Adrenal gland (tissue), 12 donors: ENCODE measurements around the gene HDAC4. TPM values are rescaled to one million over a fixed set of nuclear protein-coding genes. Genes with fewer than 3 reads are reported as not detected.
A peak's percentile ranks its signal among the peaks of the same experiment; 100 is the strongest.

Experiments used
- DNase-seq, 7 donors: peaks; one replicate each; pipeline ENCODE4 v3.0.0-alpha.2; 2019 to 2020
- H3K27ac ChIP-seq, 5 donors: fragments of 200-600 bp; sonication (generic) in 4 of 5; 1 replicate in 3 of 5; 2 replicates in 2 of 5; pipeline versions ENCODE4 v1.5.1 to v1.8.0; 2016 to 2020; ENCODE audit warnings: mild to moderate bottlenecking in 1 of 5
- H3K27me3 ChIP-seq: fragments of 200-600 bp; 2 replicates; pipeline ENCODE4 v1.8.0; 2021
- H3K36me3 ChIP-seq, 2 donors: fragments of 200-600 bp; replicated peaks in 1 of 2; 1 replicate in 1 of 2; 2 replicates in 1 of 2; pipeline versions ENCODE4 v1.5.1 to v1.8.0; 2018 to 2022
- H3K4me1 ChIP-seq, 2 donors: fragments of 200-600 bp; replicated peaks in 1 of 2; 1 replicate in 1 of 2; 2 replicates in 1 of 2; pipeline versions ENCODE4 v1.5.1 to v1.8.0; 2018 to 2021
- H3K4me3 ChIP-seq, 4 donors: fragments of 200-600 bp; sonication (generic) in 3 of 4; one replicate each; pipeline ENCODE4 v1.5.1; 2016 to 2018
- H3K9me3 ChIP-seq, 3 donors: fragments of 200-600 bp; sonication (generic) in 1 of 3; replicated peaks in 1 of 3; 1 replicate in 2 of 3; 2 replicates in 1 of 3; pipeline versions ENCODE4 v1.5.1 to v1.8.0; 2016 to 2021
- POLR2A ChIP-seq, 2 donors: fragments of 450-650 bp; IDR thresholded peaks; one replicate each; pipeline ENCODE4 v1.6.1; 2017; ENCODE audit warnings: antibody characterized with exemption in 2 of 2, mild to moderate bottlenecking in 2 of 2, moderate library complexity in 1 of 2
- WGBS, 4 donors: extraction: QIAGEN DNeasy Blood & Tissue Kit in 2 of 4; methylation state at CpG; one replicate each; pipeline versions ENCODE4 v1.1.5 to v1.1.7; 2013 to 2017; 5-methylcytosine and 5-hydroxymethylcytosine counted together
- intact Hi-C, 2 donors: fragments of 100-400 bp; cut with DNase I; formaldehyde crosslinking; loops; one replicate each; pipeline versions ENCODE4 v1.14.1 to v1.15.0; 2022 to 2023
- polyA plus RNA-seq, 3 donors: library from polyadenylated mRNA; stranded (reverse); fragments of 200-250 nt in 2 of 3; fragments of 350-450 nt in 1 of 3; fragmentation: Illumina TruSeq in 1 of 3; extraction: RNeasy Lipid Tissue Mini Kit (QIAGEN cat#74804) in 1 of 3; gene quantifications; one replicate each; pipeline ENCODE4 v1.2.3, GENCODE V29; 2013 to 2014
- total RNA-seq, 9 donors: library from RNA; depleted of rRNA in 4 of 9; stranded (reverse); fragments of >200 nt in 4 of 9; fragments of 120-200 nt in 1 of 9; fragmentation: NEBNext Ultra II Directional in 1 of 9; extraction: Animal tissue kit (Norgen Biotek cat#: 25700) in 1 of 9; gene quantifications; one replicate each; pipeline versions ENCODE4 v1.1.0 to v1.2.4, GENCODE V29; 2013 to 2023
- TF ChIP-seq, protein P1 (sequence below), 6 experiments: fragments of 450-650 bp in 4 of 6; fragments of 200-600 bp in 2 of 6; sonication (generic) in 1 of 6; IDR thresholded peaks; 1 replicate in 5 of 6; 2 replicates in 1 of 6; pipeline versions ENCODE4 v1.5.1 to v1.8.0; 2016 to 2021; ENCODE audit warnings: antibody characterized with exemption in 6 of 6, mild to moderate bottlenecking in 2 of 6, moderate library complexity in 1 of 6
- donor health status: healthy with polysubstance abuse.
- donor health status: Bipolar disorder and iron deficiency.
- donor health status: DM: yes; HTN: yes; CAD: no.
- donor health status: DM: no; HTN: no; CAD: no.
- donor health status: DM: no; HTN: no; CAD: no.
- donor health status: DM: yes; HTN: yes; CAD: no.

HDAC4 gene
- total and polyA plus RNA-seq, 12 donors, result 8.3 to 88.9 (median 28.7) TPM

DNA sequence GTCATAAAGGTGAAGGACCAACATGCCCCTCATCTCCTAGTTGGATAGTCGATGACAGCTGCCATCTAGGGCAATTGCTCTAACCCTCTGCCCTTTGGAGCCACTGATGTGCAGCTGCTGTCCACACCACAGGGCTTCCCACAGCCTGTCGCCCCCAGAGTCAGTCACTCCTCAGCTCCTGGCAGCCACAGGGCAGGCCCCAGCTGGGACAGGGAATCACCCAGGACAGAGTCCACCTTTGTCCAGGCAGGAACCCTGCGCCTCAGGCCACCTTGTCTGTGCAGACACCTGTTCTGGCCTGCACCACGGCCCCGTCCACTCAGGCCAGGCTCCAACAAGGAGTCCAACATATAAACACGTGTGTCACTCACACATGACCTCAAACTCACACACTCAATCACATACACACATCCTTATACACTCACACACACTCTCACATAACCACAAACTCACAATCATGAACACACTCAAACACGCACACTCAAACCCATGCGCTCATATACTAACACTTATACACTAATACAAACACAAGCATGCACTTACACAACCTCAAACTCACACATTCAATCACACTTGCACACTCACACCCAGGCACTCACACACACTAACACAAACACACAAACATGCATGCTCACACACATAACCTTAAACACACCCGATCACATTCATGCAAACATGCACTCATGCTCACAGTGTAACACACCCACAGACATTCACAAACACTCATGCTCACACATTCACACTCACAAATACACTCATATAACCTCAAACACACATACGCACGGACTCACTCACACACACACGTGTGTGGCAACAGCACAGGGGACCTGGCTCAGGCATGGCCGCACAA is 29.7 kb downstream of the HDAC4 start:
- no peaks in the 10 kb centered on the region for H3K36me3 ChIP-seq
- no peak overlapping the region for H3K27ac ChIP-seq
- H3K4me3 ChIP-seq, result no peak overlapping the region
- no peak for TF ChIP-seq POLR2A (IDR thresholded peaks at IDR 0.05)
- TF ChIP-seq, protein P1, sequence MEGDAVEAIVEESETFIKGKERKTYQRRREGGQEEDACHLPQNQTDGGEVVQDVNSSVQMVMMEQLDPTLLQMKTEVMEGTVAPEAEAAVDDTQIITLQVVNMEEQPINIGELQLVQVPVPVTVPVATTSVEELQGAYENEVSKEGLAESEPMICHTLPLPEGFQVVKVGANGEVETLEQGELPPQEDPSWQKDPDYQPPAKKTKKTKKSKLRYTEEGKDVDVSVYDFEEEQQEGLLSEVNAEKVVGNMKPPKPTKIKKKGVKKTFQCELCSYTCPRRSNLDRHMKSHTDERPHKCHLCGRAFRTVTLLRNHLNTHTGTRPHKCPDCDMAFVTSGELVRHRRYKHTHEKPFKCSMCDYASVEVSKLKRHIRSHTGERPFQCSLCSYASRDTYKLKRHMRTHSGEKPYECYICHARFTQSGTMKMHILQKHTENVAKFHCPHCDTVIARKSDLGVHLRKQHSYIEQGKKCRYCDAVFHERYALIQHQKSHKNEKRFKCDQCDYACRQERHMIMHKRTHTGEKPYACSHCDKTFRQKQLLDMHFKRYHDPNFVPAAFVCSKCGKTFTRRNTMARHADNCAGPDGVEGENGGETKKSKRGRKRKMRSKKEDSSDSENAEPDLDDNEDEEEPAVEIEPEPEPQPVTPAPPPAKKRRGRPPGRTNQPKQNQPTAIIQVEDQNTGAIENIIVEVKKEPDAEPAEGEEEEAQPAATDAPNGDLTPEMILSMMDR (IDR thresholded peaks at IDR 0.05), result no peak
- no peaks in the 10 kb centered on the region for H3K4me1 ChIP-seq
- intact Hi-C loops, result no loop called here
- peak in 1 of 7 donors; percentile 9 for DNase-seq
- H3K27me3 ChIP-seq, result no peaks in the 10 kb centered on the region
- no peaks in the 10 kb centered on the region for H3K9me3 ChIP-seq
- WGBS, 4 donors, result 90 to 95% (median 93%) methylated on average over 10 to 13 of the region's 13 CpGs

DNA sequence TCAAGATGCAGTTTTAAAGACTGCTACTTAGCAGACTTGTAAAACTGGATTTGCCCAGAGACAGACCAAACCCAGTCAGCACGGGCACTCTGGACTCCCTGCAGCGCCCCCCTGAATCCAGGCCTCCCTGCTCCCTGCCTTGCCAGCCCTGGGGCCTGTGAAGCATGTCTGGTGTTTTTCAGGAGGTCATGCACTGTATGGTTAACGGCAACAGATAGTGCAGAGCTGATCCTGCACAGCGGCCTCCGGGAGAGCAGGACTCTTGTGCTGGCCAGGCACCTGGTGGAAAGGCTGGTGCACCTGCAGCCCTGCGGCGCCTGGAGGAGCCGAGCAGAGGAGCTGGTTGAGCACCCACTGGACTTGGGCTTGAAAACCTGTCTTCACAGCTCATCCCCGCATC is 30.4 kb downstream of the HDAC4 start:
- WGBS, 4 donors, result 80 to 96% (median 93%) methylated on average over 1 to 9 of the region's 9 CpGs
- H3K9me3 ChIP-seq, result no peaks in the 10 kb centered on the region
- intact Hi-C loops, result no loop called here
- DNase-seq, result no peak
- H3K36me3 ChIP-seq, result no peaks in the 10 kb centered on the region
- TF ChIP-seq, protein P1 (IDR thresholded peaks at IDR 0.05), result no peak
- TF ChIP-seq POLR2A (IDR thresholded peaks at IDR 0.05), result no peak
- no peak overlapping the region for H3K27ac ChIP-seq
- no peaks in the 10 kb centered on the region for H3K4me1 ChIP-seq
- no peaks in the 10 kb centered on the region for H3K27me3 ChIP-seq
- no peak overlapping the region for H3K4me3 ChIP-seq

DNA sequence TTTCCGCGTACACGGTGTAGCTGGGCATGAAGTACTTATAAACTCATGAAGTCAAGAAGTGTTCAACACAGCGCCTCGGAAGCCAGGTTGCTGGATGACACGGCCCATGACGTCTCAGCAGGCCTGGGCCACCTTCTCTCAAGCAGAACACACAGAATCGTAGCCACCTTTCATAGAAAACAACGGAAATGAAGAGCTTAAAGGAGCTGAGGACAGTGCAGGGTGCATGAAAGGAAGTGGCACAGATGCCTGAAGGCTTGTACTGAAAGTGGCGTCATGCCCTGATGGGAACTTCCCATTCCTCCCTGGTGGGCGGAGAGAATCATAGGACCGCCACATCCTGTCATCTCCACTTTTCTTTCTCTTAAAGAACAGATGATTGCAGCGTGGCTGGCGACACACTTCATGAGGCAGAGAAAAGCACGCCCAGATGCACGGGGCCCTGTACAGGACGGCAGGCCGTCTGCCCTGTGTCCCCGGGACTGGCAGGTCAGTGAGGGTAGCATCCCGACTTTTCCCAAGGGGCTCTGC is 31.1 kb downstream of the HDAC4 start:
- Histone ChIP-seq H3K27ac (peak overlapping the region in 1 of 5 donors; percentile 20), H3K9me3 (no peaks in the 10 kb centered on the region), H3K4me1 (no peaks in the 10 kb centered on the region), H3K4me3 (no peak overlapping the region), H3K36me3 (no peaks in the 10 kb centered on the region), H3K27me3 (no peaks in the 10 kb centered on the region)
- intact Hi-C loops, result no loop called here
- TF ChIP-seq, protein P1 (IDR thresholded peaks at IDR 0.05), result no peak
- TF ChIP-seq POLR2A (IDR thresholded peaks at IDR 0.05), result no peak
- 80 to 89% (median 83%) methylated on average over 20 of the region's 20 CpGs for WGBS, 4 donors
- peak in 4 of 7 donors; percentile 18 to 74 (median 48) for DNase-seq

DNA sequence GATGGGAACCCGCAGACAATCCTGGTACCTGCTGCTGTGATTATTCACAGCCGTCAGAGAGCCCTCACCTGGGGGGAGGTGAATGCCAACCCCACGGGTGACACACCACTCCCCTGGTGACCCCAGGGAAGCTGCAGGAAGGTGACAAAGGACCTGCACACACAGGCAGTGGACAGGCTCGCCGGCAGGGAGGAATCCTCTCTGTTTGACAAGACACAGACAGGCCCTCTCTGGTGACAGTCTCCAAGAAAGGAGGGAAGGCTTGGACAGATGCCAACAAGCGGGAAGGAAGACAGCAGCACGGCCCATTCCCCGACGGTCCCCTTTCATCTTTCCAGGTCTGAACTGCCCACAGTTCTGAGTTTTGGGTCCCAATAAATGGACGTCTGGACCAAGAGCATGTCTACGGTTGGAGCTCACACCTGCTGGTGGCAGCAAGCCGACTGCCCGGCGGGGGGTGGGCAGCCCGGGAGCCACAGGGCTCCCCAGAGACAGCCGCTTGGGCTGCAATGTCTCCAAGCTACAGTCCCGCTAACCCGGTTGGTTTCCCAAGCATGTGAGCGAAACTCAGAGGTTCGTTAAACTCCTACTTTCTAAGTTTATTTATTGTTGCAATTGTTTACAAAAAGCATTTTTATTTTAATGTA is 31.8 kb downstream of the HDAC4 start:
- WGBS, 4 donors, result 77 to 80% (median 78%) methylated on average over 19 to 20 of the region's 20 CpGs

More for the DNA sequence above, 31.8 kb downstream of the HDAC4 start:
- DNase-seq, result peak in 1 of 7 donors; percentile 14
- Histone ChIP-seq H3K36me3 (no peaks in the 10 kb centered on the region), H3K27me3 (no peaks in the 10 kb centered on the region), H3K9me3 (no peaks in the 10 kb centered on the region), H3K27ac (no peak overlapping the region), H3K4me1 (no peaks in the 10 kb centered on the region), H3K4me3 (no peak overlapping the region)
- no peak for TF ChIP-seq POLR2A (IDR thresholded peaks at IDR 0.05)
- TF ChIP-seq, protein P1 (IDR thresholded peaks at IDR 0.05), result no peak
- intact Hi-C loops, result no loop called here
